Stimulated activated CD8-positive, alpha-beta memory T cell treated with anti-CD3 and anti-CD28 coated beads, Interleukin-4, amount 100 ng/mL, for 48 hours (primary cell): ENCODE data around the gene ADGRD2.

Experiments used
- DNase-seq: peaks from one replicate; pipeline ENCODE4 v3.0.0-alpha.2; 2020

Gene ADGRD2

DNA sequence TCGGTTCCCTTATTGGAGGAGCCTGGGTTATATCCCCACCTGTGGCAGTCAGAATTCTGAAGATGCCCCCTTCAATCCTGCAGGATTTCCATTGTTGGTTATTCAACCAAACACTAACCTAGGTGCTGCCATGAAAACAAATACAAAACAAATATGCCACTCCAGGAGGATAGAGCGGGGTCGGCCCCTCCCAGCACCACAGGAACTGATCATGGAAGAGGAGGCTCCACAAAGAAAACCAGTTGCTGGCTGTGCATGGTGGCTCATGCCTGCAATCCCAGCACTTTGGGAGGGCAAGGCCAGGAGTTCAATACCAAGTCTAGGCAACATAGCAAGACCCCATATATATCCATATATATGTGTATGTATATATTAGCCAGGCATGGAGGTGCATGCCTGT is 13.2 kb upstream of the ADGRD2 start:
- no peak for DNase-seq

DNA sequence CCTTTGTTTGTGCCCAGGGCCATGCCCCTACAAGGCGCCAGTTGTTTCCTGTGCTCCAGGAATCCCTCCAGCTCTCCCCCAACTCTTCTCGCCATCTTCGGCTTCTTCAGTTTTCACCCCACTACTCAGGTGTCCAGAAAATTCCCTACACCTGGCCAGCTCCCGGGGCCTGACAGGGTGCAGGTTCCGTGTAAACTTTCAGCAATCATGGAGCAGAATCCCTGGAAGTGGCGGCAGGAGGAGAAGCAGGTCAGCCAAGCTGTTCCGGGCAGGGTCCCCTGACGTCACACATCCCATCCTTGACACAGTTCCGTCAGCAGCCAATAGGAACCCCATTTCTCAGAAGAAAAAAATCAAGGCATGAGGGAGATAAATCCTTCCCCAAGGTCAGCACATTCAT is 12.2 kb upstream of the ADGRD2 start:
- no peak for DNase-seq

DNA sequence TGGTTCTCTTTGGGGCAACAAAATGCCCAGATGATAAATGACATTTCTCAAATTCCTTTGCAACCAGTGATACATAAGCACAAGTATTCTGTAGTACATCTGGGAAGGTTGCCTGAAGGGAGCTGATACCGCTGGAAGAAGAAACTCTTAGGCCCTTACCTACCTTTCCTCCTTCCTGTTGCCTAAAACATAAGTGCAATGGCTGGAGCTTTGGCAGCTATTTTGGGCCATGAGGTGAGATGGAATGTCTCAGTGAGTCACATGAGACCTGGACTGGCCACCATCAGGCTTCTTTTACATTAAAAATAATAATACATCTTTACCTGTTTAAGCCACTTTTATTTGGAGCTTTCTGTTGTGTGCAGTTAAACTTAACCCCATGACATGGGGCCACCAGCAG is 11.2 kb upstream of the ADGRD2 start:
- DNase-seq: no peak

GRCh38 chr9:124439686-124440243 is 10.5 kb upstream of the ADGRD2 start:
- no peak for DNase-seq

- no peak for DNase-seq
Measured at GRCh38 chr9:124440786-124441185, 9.5 kb upstream of the ADGRD2 start.

DNA sequence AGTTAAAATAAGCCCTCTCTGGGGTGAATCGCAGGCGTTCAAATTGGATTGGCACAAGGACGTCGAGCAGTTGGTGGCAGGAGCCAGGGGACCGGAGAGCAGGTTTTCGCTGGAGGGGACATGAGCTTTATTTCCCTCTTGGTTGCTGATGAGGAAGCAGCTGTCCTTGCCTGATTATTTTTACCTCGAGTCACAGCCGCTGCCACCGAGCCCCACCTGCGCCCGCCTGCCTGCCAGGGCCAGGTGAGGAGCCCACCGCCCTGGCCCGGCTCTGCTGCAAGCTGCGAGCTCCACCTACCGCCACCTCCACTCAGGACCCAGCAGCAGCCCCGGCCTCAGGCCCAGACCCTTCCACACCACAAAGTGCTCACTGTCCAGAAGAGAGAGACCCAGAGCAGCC is 9.0 kb upstream of the ADGRD2 start:
- no peak for DNase-seq

- DNase-seq: no peak
Measured at GRCh38 chr9:124442379-124442778, 7.9 kb upstream of the ADGRD2 start.

DNA sequence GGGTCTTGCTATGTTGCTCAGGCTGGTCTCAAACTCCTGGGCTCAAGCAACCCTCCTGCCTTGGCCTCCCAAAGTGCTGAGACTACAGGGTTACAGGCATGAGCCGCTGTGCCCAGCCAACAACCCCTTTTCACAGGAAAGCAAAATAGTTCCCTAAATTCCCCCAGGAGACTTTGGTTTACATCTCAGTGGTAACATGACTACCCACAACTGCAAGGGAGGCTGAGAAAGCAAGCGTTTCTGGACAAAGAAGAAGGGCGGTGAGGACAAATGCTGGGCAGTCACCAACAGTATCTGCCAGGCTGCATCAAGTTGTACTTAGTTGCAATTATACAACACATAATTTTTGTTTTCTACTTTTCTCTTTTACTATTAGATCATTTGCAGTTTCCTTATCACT is 7.4 kb upstream of the ADGRD2 start:
- no peak for DNase-seq

- DNase-seq: no peak
Measured at GRCh38 chr9:124443625-124444024, 6.6 kb upstream of the ADGRD2 start.

DNA sequence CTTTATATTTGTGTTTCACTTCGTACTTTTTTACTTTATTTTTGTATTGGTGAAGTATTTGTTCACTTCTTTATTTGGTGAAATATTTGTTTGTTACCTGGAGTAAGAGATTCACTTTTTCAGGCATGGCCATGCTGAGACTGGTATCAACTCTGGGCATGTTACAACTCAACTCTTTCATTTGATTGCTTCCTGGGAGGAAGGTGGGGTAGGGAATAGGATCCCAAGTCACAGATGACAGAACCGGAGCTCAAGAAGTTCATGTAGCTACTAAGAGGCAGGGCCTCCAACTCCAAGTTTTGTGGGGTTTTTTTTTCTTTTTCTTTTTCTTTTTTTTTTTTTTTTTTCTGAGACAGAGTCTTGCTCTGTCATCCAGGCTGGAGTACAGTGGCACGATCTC is 6.1 kb upstream of the ADGRD2 start:
- no peak for DNase-seq

DNA sequence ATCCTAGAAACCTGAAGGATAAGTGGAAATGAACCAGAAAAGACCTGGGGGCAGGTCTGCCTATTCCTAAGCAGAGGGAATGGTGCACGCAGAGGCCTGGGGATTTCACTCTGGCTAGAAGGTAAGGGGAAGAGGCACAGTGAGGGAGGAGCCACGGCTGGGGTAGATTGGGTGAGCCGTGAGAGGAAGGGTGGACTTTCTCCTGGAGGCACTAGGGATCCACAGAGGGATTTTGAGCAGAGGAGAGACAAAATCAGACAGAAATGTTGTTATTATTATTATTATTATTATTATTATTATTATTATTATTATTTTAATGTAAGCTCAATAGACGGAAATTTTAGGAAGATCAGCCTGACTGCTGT is 3.0 kb upstream of the ADGRD2 start:
- no peak for DNase-seq

- no peak for DNase-seq
Measured at GRCh38 chr9:124448019-124448418, 2.2 kb upstream of the ADGRD2 start.

DNA sequence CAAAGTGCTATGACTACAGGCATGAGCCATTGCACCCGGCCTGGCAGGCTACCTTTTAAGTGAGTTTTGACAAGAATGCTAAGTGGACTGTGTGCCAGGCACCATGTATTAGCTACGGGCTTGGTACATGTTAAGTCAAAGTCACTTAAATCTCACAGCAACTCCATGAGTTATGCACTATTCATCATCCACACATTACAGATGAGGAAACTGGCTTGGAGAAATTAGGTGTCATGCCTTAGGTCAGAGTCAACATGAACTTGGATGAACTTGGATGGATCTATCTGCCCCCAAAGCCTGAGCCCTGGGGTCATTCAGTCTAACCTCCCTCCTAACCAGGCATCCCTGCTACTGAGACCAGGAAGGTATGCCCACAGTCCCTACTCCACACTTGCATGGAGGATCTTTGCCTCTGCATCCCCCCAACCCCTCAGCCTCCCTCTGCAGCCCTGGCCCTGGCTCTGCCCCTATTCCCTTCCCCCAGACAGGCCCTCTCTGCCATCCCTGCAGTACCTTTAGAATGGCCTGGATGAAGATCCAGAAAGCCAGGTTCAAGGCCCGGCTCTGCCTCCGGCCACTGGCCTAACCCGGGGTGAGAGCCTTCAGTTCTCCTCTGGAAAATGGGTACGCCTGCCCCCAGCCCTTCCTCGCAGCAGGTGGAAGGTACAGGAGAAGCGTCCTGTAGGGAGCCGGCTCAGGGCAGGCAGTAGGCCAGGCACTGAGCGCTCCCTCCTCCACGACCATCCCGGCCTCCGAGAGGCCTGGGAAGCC is 685 bp upstream of the ADGRD2 start:
- DNase-seq: no peak

- no peak for DNase-seq
Measured at GRCh38 chr9:124450931-124451661, 845 bp downstream of the ADGRD2 start.

GRCh38 chr9:124452326-124452725 is 2.1 kb downstream of the ADGRD2 start:
- DNase-seq: no peak

GRCh38 chr9:124452841-124453585 is 2.8 kb downstream of the ADGRD2 start:
- DNase-seq: no peak

GRCh38 chr9:124453586-124454191 is 3.4 kb downstream of the ADGRD2 start:
- no peak for DNase-seq

GRCh38 chr9:124454296-124454695 is 4.0 kb downstream of the ADGRD2 start:
- DNase-seq: no peak

GRCh38 chr9:124454791-124455443 is 4.7 kb downstream of the ADGRD2 start:
- no peak for DNase-seq

DNA sequence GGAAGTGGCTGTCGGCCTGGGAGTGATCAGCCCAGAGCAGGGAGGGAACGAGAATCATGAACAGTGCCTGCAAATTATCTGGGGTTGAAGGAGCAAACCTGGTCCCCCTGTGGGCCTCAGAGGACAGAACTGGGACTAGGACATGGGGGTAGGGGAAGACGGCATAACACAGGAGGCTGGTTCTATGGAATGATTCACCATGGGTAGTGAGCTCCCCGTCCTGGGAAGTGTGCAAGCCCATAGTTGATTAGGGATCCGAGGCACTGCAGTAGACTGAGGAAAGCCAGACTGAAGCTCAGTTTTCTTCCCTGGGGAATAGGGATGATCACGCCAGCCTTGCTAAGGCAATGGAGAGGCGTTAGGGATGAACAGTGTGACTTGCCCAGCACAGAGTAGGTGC is 5.6 kb downstream of the ADGRD2 start:
- no peak for DNase-seq

DNA sequence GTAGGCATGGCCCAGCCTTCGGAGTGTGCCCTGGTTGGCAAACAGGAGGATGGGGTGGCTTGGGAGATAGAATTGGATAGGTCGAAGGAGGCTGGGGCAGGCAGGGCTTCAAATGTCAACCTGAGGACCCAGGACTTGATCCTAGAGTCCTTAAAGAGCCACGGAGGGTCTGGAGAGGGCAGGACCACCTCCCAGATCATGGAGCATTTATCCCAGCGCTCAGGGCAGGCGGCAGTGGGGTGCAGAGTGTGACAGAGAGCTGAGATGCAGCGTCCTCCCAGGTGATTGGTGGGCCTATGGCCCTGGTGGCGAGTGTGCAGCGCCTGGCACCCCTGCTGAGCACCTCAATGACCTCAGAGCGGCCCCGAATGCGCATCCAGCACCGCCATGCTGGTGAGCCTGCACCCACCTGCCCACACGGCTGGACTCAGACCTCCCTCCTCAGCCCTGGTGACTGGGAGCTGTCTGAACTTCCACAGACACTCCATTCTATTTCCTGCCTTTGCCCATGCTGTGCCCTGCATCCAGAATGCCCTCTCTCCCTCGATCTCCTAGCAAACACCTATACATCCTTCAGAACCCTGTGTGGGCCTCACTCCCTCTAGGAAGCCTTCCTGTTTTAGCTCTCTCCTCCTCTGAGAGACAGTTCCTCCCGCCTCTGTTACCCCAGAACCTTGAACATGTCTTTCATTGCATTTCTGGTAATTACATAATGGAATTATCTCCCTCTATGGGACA is 6.3 kb downstream of the ADGRD2 start:
- no peak for DNase-seq
